Glutamatergic neuron (in vitro differentiated cells): ENCODE data around the gene CORIN. TPM values are rescaled to one million over a fixed set of nuclear protein-coding genes. Genes with fewer than 3 reads are reported as not detected.

Experiments used
- DNase-seq: peaks from one replicate; pipeline ENCODE4 v3.0.0; 2022
- H3K27ac Mint-ChIP-seq: one replicate; pipeline ENCODE4 v1.8.0; 2020; ENCODE audit warnings: mild to moderate bottlenecking, mixed read lengths, inconsistent platforms; ENCODE audit not compliant: unreplicated experiment
- H3K27me3 Mint-ChIP-seq: one replicate; pipeline ENCODE4 v1.8.0; 2020; ENCODE audit warnings: mild to moderate bottlenecking, moderate library complexity, mixed read lengths, inconsistent platforms; ENCODE audit not compliant: unreplicated experiment
- H3K36me3 Mint-ChIP-seq: one replicate; pipeline ENCODE4 v1.8.0; 2020; ENCODE audit warnings: mild to moderate bottlenecking, mixed read lengths, inconsistent platforms; ENCODE audit not compliant: unreplicated experiment
- H3K4me1 Mint-ChIP-seq: one replicate; pipeline ENCODE4 v1.8.0; 2020; ENCODE audit warnings: mild to moderate bottlenecking, low read depth, mixed read lengths, inconsistent platforms; ENCODE audit not compliant: unreplicated experiment
- H3K4me3 Mint-ChIP-seq: one replicate; pipeline ENCODE4 v1.8.0; 2020; ENCODE audit warnings: mild to moderate bottlenecking, mixed read lengths, inconsistent platforms; ENCODE audit not compliant: unreplicated experiment
- H3K9me3 Mint-ChIP-seq: one replicate; pipeline ENCODE4 v1.8.0; 2020; ENCODE audit warnings: mild to moderate bottlenecking, moderate library complexity, mixed read lengths, inconsistent platforms; ENCODE audit not compliant: unreplicated experiment
- CTCF ChIP-seq: fragments of 200-600 bp; sonication (generic); IDR thresholded peaks from one replicate; pipeline ENCODE4 v1.5.0; 2021; ENCODE audit not compliant: partially characterized antibody, unreplicated experiment
- total RNA-seq: library from RNA; stranded (reverse); fragmentation: NEBNext Ultra II Directional; extraction: Animal tissue kit (Norgen Biotek cat#: 25700); gene quantifications from one replicate; pipeline ENCODE4 v1.2.1, GENCODE V29; 2021; ENCODE audit not compliant: unreplicated experiment

Gene CORIN
- total RNA-seq, 1 donor from 2014 or later, result 0.32 TPM

GRCh38 chr4:47830265-47831025 is 7.4 kb downstream of the CORIN start:
- Mint-ChIP-seq H3K4me3 (no peak overlapping the region), H3K9me3 (no peaks in the 10 kb centered on the region), H3K36me3 (peaks cover 19% of the 10 kb centered on the region), H3K27ac (no peak overlapping the region), H3K4me1 (no peaks in the 10 kb centered on the region), H3K27me3 (no peaks in the 10 kb centered on the region)
- no peak for DNase-seq
- no peak for TF ChIP-seq CTCF

- Mint-ChIP-seq H3K27ac (no peak overlapping the region), H3K27me3 (no peaks in the 10 kb centered on the region), H3K36me3 (peaks cover 19% of the 10 kb centered on the region), H3K9me3 (peaks cover 1% of the 10 kb centered on the region), H3K4me1 (no peaks in the 10 kb centered on the region), H3K4me3 (no peak overlapping the region)
- TF ChIP-seq CTCF, result no peak
- DNase-seq, result no peak
Observed at GRCh38 chr4:47829438-47829837, 8.4 kb downstream of the CORIN start.

- Mint-ChIP-seq H3K27me3 (peaks cover 2% of the 10 kb centered on the region), H3K4me1 (no peaks in the 10 kb centered on the region), H3K27ac (no peak overlapping the region), H3K36me3 (peaks cover 7% of the 10 kb centered on the region), H3K4me3 (no peak overlapping the region), H3K9me3 (peaks cover 1% of the 10 kb centered on the region)
- no peak for TF ChIP-seq CTCF
- DNase-seq, result no peak
Observed at GRCh38 chr4:47827343-47828047, 10.4 kb downstream of the CORIN start.

GRCh38 chr4:47824840-47825239 is 13.0 kb downstream of the CORIN start:
- no peak for DNase-seq
- no peak overlapping the region for H3K27ac Mint-ChIP-seq

More at GRCh38 chr4:47824840-47825239, 13.0 kb downstream of the CORIN start:
- Mint-ChIP-seq H3K27me3 (peaks cover 2% of the 10 kb centered on the region), H3K4me1 (no peaks in the 10 kb centered on the region), H3K4me3 (no peak overlapping the region), H3K36me3 (no peaks in the 10 kb centered on the region), H3K9me3 (peaks cover 1% of the 10 kb centered on the region)
- TF ChIP-seq CTCF, result no peak
